ENCODE measurements around the gene FLOT1. TPM values are rescaled to one million over a fixed set of nuclear protein-coding genes. Genes with fewer than 3 reads are reported as not detected.
"Not testable (repeated sequence)": the region's sequence is repeated elsewhere in the genome, so short reads cannot be mapped to it uniquely, and the experiment has no call there.

The FLOT1 gene
- total RNA-seq, 1 experiment from 2014 or later, result 116 TPM

GRCh38 chr6:30760549-30760948, 18.1 kb upstream of the FLOT1 start:
- no peak overlapping the region for H3K27ac ChIP-seq (ENCODE audit: low read depth, low read length, poor library complexity, severe bottlenecking)
- BruUV-seq (replicated peaks), result no TSS peak
- POLR2A ChIA-PET (ENCODE audit: low non-redundant PET), result interaction anchor here (0.6 kb wide), 1 partner anchor 22 kb away, joined by 4 read pairs; no protein-coding TSS in a partner anchor

GRCh38 chr6:30759575-30760239, 17.2 kb upstream of the FLOT1 start:
- H3K27me3 ChIP-seq (replicated peaks; ENCODE audit: insufficient read depth, low read depth, low read length, poor library complexity), result no peaks in the 10 kb centered on the region
- H3K4me3 ChIP-seq (ENCODE audit: low read depth, low read length, poor library complexity, severe bottlenecking), result no peak overlapping the region
- no peaks in the 10 kb centered on the region for H3K9me3 ChIP-seq (ENCODE audit: low read depth, low read length, poor library complexity, severe bottlenecking)
- peaks cover 18% of the 10 kb centered on the region for H3K4me1 ChIP-seq (ENCODE audit: insufficient read depth, low read length, poor library complexity, severe bottlenecking)
- no peak for DNase-seq (ENCODE audit: low spot score)
- CTCF ChIA-PET, result no interaction called here
- TF ChIP-seq CTCF (conservative IDR thresholded peaks at IDR 0.05; ENCODE audit: low read depth, low read length), result no peak
- TF ChIP-seq EZH2 (IDR thresholded peaks at IDR 0.05; ENCODE audit: borderline replicate concordance, low read depth, low read length, poor library complexity, severe bottlenecking), result no peak
- H3K27ac ChIP-seq (ENCODE audit: low read depth, low read length, poor library complexity, severe bottlenecking), result no peak overlapping the region
- POLR2A ChIA-PET (ENCODE audit: low non-redundant PET), result interaction anchor here (0.7 kb wide), 1 partner anchor 41 kb away, joined by 3 read pairs; no protein-coding TSS in a partner anchor
- no peaks in the 10 kb centered on the region for H3K36me3 ChIP-seq (ENCODE audit: insufficient read depth, low read length, poor library complexity, severe bottlenecking)
- BruUV-seq (replicated peaks), result no TSS peak
- intact Hi-C loops (cut with micrococcal nuclease; ENCODE audit: unreplicated experiment), result no loop called here

More at GRCh38 chr6:30760549-30760948, 18.1 kb upstream of the FLOT1 start:
- no peaks in the 10 kb centered on the region for H3K27me3 ChIP-seq (replicated peaks; ENCODE audit: insufficient read depth, low read depth, low read length, poor library complexity)
- H3K4me1 ChIP-seq (ENCODE audit: insufficient read depth, low read length, poor library complexity, severe bottlenecking), result peaks cover 20% of the 10 kb centered on the region
- H3K9me3 ChIP-seq (ENCODE audit: low read depth, low read length, poor library complexity, severe bottlenecking), result no peaks in the 10 kb centered on the region
- TF ChIP-seq CTCF (conservative IDR thresholded peaks at IDR 0.05; ENCODE audit: low read depth, low read length), result no peak
- no peak for TF ChIP-seq EZH2 (IDR thresholded peaks at IDR 0.05; ENCODE audit: borderline replicate concordance, low read depth, low read length, poor library complexity, severe bottlenecking)
- CTCF ChIA-PET, result no interaction called here
- DNase-seq (ENCODE audit: low spot score), result no peak
- no peak overlapping the region for H3K4me3 ChIP-seq (ENCODE audit: low read depth, low read length, poor library complexity, severe bottlenecking)
- intact Hi-C loops (cut with micrococcal nuclease; ENCODE audit: unreplicated experiment), result no loop called here
- H3K36me3 ChIP-seq (ENCODE audit: insufficient read depth, low read length, poor library complexity, severe bottlenecking), result no peaks in the 10 kb centered on the region

GRCh38 chr6:30757261-30757904, 14.9 kb upstream of the FLOT1 start:
- no peak for TF ChIP-seq CTCF (conservative IDR thresholded peaks at IDR 0.05; ENCODE audit: low read depth, low read length)
- no peak for TF ChIP-seq EZH2 (IDR thresholded peaks at IDR 0.05; ENCODE audit: borderline replicate concordance, low read depth, low read length, poor library complexity, severe bottlenecking)
- no TSS peak for BruUV-seq (replicated peaks)
- H3K4me1 ChIP-seq (ENCODE audit: insufficient read depth, low read length, poor library complexity, severe bottlenecking), result peaks cover 7% of the 10 kb centered on the region
- DNase-seq (ENCODE audit: low spot score), result no peak
- CTCF ChIA-PET, result no interaction called here
- intact Hi-C loops (cut with micrococcal nuclease; ENCODE audit: unreplicated experiment), result no loop called here
- H3K9me3 ChIP-seq (ENCODE audit: low read depth, low read length, poor library complexity, severe bottlenecking), result no peaks in the 10 kb centered on the region
- POLR2A ChIA-PET (ENCODE audit: low non-redundant PET), result no interaction called here
- H3K27ac ChIP-seq (ENCODE audit: low read depth, low read length, poor library complexity, severe bottlenecking), result no peak overlapping the region
- no peaks in the 10 kb centered on the region for H3K27me3 ChIP-seq (replicated peaks; ENCODE audit: insufficient read depth, low read depth, low read length, poor library complexity)
- no peak overlapping the region for H3K4me3 ChIP-seq (ENCODE audit: low read depth, low read length, poor library complexity, severe bottlenecking)
- no peaks in the 10 kb centered on the region for H3K36me3 ChIP-seq (ENCODE audit: insufficient read depth, low read length, poor library complexity, severe bottlenecking)

GRCh38 chr6:30756405-30757003, 14.0 kb upstream of the FLOT1 start:
- intact Hi-C loops (cut with micrococcal nuclease; ENCODE audit: unreplicated experiment); H3K4me3 ChIP-seq (ENCODE audit: low read depth, low read length, poor library complexity, severe bottlenecking); BruUV-seq (replicated peaks); H3K9me3 ChIP-seq (ENCODE audit: low read depth, low read length, poor library complexity, severe bottlenecking); DNase-seq (ENCODE audit: low spot score); POLR2A ChIA-PET (ENCODE audit: low non-redundant PET); H3K27me3 ChIP-seq (replicated peaks; ENCODE audit: insufficient read depth, low read depth, low read length, poor library complexity); H3K36me3 ChIP-seq (ENCODE audit: insufficient read depth, low read length, poor library complexity, severe bottlenecking); CTCF ChIA-PET; H3K27ac ChIP-seq (ENCODE audit: low read depth, low read length, poor library complexity, severe bottlenecking): not testable (repeated sequence)
- H3K4me1 ChIP-seq (ENCODE audit: insufficient read depth, low read length, poor library complexity, severe bottlenecking), result peaks cover 15% of the 10 kb centered on the region
